GM19043 (cell line): ENCODE data around the gene KLHL29.

Source experiments
- ATAC-seq: cut with Tn5 transposase; IDR thresholded peaks from one replicate; pipeline ENCODE4 v1.9.1; 2021; ENCODE audit warnings: low read depth; ENCODE audit not compliant: unreplicated experiment

KLHL29 gene

GRCh38 chr2:23488584-23488983 lies 103.6 kb downstream of the KLHL29 start:
- ATAC-seq, result no peak

GRCh38 chr2:23489471-23490322 lies 104.7 kb downstream of the KLHL29 start:
- no peak for ATAC-seq

- ATAC-seq, result no peak
These were observed 106.8 kb downstream of the KLHL29 start for GRCh38 chr2:23491591-23492336.

DNA sequence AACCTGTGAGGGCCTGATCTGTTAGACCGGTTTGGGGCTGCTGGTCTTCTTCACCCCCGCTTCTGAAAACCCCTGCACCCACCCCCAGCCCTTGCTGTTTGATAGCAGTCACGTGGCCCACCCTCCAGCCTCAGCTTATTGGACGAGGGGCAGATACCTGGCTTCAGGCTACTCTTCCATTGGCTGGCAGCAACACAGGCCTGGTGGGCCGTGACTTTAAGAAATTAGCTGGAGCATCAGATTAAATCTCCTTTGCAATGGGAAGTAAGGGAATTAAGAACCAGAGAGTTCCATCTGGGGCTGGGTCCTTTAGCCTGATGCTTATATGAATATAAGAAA lies 107.3 kb downstream of the KLHL29 start:
- no peak for ATAC-seq

- no peak for ATAC-seq
These were observed 107.9 kb downstream of the KLHL29 start for GRCh38 chr2:23492921-23493320.

GRCh38 chr2:23493846-23494245 lies 108.9 kb downstream of the KLHL29 start:
- no peak for ATAC-seq

GRCh38 chr2:23494286-23494685 lies 109.3 kb downstream of the KLHL29 start:
- no peak for ATAC-seq

DNA sequence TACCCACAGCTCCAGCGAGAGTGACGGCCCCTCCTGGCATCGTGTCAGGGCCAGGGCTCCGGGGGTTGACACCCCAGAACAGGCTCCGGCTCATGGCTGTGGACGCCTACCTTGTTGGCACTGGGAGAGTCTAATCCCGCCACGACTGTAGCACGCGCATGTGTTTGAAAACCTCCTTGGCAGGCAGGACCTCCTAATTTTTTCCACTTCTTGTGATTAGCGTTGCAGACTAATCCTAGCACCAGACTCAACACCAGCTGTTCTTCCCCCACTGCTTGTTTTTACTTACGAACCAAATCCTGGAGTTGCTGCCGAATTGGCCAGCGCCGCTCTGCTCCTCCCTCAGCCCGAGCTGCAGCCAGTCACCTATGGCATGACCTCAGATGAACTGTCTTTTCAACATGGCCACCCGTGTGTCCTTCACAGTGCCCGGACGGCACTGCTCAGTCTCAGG lies 110.7 kb downstream of the KLHL29 start:
- no peak for ATAC-seq

DNA sequence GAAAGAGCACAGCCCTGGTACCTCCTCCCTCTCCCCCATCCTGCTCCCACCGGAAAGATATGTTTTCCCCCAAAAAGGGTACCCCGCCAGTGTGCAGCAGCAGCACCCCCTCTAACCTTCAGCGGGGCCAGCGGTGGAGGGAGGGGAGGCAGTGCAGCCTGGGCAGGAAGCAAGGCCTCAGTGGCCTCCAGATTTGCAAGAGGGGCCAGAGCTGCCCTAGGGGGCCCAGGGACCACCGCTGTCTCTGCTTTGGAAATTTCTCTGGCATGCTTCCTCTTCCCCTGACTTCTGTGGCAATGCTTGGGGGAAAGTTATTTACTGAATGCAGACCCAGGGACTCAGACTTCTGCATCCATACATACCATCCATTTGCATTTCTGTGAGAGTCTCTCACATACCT lies 111.5 kb downstream of the KLHL29 start:
- ATAC-seq, result no peak

DNA sequence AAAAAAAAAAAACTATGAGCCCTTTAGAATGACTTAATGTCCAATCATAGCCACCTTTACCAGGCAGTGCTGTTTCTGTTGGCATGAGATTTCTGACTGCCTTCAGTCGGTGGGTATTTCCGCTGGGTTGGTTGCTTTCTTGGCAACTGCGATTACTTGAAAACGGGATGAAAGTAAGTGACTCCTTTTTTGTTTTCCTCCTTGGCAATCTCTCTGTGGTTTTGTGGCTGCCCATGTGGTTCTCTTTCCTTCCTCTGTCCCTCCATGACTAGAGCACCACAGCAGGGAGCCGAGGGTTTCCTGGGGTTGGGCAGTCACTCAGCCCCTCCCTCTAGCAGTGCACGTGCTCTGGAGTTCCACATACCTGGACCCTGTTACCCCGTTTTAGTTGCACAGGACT lies 112.1 kb downstream of the KLHL29 start:
- ATAC-seq, result no peak

GRCh38 chr2:23497536-23497935 lies 112.6 kb downstream of the KLHL29 start:
- ATAC-seq, result no peak

DNA sequence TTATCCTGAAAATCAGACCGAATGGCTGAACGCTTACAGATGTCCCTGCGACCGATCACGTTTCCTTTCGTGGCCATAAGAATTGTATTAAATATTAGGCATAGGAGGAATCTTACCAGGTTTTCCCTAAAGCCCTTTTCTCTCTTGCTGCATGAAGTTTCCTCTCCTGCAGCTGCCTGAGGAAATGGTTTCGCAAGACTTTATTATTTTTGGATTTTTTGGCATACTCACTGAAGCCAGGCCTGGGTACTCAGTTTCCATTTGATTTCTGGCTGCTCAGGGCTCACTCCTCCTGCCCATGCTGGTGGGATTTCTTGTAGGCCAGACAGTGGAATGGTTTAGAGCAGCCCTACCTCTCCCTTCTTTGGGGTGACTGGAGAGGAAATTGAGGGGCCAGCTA lies 114.0 kb downstream of the KLHL29 start:
- ATAC-seq, result no peak

DNA sequence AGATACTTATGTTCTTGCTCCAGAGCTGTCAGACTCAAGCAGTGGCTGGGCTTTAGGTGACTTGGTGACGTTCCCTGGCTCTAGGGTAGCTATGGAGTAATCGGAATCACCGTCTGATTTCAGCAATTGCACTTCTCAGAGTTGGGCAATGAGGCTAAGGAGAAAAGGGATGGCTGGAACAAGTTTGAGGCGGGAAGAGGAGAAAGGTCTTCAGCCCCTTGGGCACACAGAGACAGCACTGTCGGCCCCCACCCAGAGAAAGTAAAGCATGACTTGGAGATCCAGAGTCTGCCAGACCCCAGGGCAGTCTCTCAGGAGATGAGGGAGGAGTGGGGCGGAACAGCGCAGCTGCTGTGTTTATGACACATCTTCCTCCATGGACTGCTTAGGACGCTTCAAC lies 114.5 kb downstream of the KLHL29 start:
- no peak for ATAC-seq

GRCh38 chr2:23500836-23501235 lies 115.9 kb downstream of the KLHL29 start:
- ATAC-seq, result no peak

DNA sequence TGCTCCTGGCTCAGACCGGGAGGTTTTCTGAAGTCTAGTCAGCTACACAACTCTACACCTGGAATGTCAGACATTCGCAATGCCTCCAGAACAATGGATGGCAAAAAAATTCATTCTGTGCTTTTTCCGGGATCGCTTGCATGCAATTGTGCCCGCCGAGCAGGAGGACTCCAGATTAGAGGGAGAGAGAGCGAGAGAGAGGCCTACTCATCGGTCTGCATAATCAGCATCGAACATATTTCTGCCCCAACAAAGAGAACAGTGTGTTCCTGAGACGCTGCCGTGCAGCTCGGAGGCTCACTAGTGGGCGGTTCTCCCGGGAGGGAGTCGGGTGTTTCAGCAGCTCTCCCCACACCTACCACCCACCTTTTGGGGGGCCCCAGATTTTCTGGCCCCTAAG lies 117.1 kb downstream of the KLHL29 start:
- no peak for ATAC-seq

- no peak for ATAC-seq
These were observed 118.1 kb downstream of the KLHL29 start for GRCh38 chr2:23503097-23503496.

DNA sequence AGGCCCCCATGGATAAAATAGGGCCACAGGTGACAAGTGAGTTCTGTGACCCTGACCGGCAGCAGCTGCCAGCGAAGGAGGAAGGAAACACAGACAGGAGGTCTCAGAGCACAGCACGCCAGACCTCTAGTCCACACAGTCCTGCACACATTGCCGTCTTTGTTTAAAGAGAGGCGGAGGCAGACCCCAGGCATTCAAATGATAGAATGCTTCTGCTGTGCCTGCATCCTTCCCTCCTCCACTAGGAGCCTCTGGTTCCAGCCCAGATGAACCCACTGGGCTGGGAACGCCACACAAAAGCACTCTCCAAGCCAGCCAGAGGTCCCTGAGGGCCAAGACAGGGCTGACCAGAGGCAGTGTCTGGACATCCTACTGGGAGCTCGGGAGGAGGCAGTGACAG lies 118.7 kb downstream of the KLHL29 start:
- no peak for ATAC-seq

GRCh38 chr2:23504591-23504990 lies 119.6 kb downstream of the KLHL29 start:
- ATAC-seq, result no peak

DNA sequence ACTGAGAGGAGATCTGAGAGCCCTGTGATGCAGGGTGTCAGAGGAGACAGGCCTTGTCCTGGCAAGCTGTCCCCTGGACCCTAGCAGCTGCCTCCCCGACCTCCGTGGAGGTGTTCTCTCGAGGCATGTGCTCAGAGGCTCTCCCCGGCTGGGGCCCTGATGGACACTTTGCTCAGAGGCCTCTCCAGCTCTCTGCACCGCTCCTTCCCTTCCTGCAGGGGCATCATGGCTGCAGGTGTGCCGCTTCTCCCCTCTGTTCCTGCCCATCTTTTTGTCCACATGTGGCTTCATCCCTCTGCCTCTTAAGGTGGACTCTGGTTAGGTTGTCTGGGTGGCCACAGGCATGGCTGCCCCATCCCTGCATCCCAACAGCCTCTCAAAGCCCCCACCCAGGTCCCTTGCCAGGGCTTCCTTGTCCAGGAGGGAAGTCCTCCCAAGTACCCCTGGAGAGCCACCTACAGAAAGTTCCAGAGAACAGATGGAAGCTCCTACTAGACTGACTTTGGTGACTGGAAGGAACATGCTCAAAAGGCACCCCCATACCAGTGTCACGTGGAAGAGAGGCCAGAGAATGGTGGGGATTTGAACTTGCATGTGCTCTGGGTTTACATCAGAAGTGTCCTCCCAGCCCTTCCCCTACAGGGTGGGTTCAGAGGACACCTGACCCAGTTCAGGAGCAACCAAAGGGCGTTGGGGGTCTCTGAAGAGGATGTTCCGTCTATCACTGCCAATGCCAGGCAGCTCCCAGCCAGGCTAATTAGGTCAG lies 120.4 kb downstream of the KLHL29 start:
- ATAC-seq, result no peak

DNA sequence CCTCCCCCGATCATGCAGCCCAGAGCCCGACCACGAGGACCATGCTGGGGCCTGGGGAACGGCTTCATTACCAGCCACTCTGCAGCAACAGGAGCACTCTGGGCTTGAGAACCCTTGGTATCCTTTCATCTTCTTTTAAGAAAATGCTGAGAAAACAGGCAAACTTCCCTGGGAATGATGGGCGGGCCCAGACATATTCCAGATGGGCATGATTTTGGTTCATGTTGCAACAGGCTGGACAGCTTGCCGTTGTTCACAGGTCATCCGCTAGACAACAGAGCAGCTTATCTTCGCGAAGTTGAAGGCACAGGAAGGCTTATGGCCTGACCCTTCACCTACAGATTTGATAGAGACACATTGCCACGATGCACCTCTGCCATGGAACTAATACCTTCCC lies 121.0 kb downstream of the KLHL29 start:
- no peak for ATAC-seq

- no peak for ATAC-seq
These were observed 121.7 kb downstream of the KLHL29 start for GRCh38 chr2:23506531-23507266.
